H1 (cell line): ENCODE results near the gene VSTM2B. TPM values are rescaled to one million over a fixed set of nuclear protein-coding genes. Genes with fewer than 3 reads are reported as not detected.

ENCODE experiments used
- CTCF ChIA-PET: fragments of 300-600 bp; sonication (Branson Sonifier 250); formaldehyde crosslinking; loops from one replicate; lab custom pipeline; 2021; ENCODE audit not compliant: partially characterized antibody; lab: Charles Lee
- POLR2A ChIA-PET: fragments of 300-600 bp; sonication (Branson Sonifier 250); formaldehyde crosslinking; loops from one replicate; lab custom pipeline; 2021; ENCODE audit warnings: inconsistent platforms; ENCODE audit not compliant: partially characterized antibody; lab: Charles Lee
- DNase-seq, 2 experiments: peaks; one replicate each; pipeline versions ENCODE4 v3.0.0 to v3.0.0-alpha.2; 2010 to 2022; ENCODE audit warnings: low spot score in 2 of 2, low read depth in 1 of 2, mixed read lengths in 1 of 2
- FAIRE-seq: peaks from 2 replicates; lab custom pipeline; 2011; peaks lifted over from hg19 to GRCh38; lab: Jason Lieb, UNC
- H2AFZ ChIP-seq: 2 replicates; pipeline ENCODE4 v1.8.1; 2012; ENCODE audit warnings: low read length, inconsistent platforms
- H2AK5ac ChIP-seq: 2 replicates; pipeline ENCODE4 v1.6.1; 2013; ENCODE audit warnings: low read depth, low read length
- H2BK120ac ChIP-seq: replicated peaks from 2 replicates; pipeline ENCODE3; 2013; ENCODE audit warnings: low read depth, low read length, inconsistent platforms
- H2BK12ac ChIP-seq: 2 replicates; pipeline ENCODE4 v1.6.1; 2013; ENCODE audit warnings: low read depth, low read length
- H2BK15ac ChIP-seq: 2 replicates; pipeline ENCODE4 v1.6.1; 2013; ENCODE audit warnings: low read length
- H2BK20ac ChIP-seq: 2 replicates; pipeline ENCODE4 v1.6.1; 2013; ENCODE audit warnings: low read length
- H2BK5ac ChIP-seq: 2 replicates; pipeline ENCODE4 v1.6.1; 2013; ENCODE audit warnings: low read depth, low read length
- H3K14ac ChIP-seq: 2 replicates; pipeline ENCODE4 v1.6.1; 2013; ENCODE audit warnings: inconsistent platforms; ENCODE audit not compliant: insufficient read length
- H3K18ac ChIP-seq: 2 replicates; pipeline ENCODE4 v1.6.1; 2013; ENCODE audit warnings: low read length; ENCODE audit errors: extremely low read depth
- H3K23ac ChIP-seq: 2 replicates; pipeline ENCODE4 v1.6.1; 2013; ENCODE audit warnings: inconsistent platforms; ENCODE audit not compliant: insufficient read length
- H3K23me2 ChIP-seq: 2 replicates; pipeline ENCODE4 v1.6.1; 2013; ENCODE audit warnings: low read depth, low read length
- H3K27ac ChIP-seq: 2 replicates; pipeline ENCODE4 v1.6.1; 2011; ENCODE audit warnings: low read depth, low read length, inconsistent platforms
- H3K27me3 ChIP-seq, 4 experiments: replicated peaks in 1 of 4; 1 replicate in 1 of 4; 2 replicates in 3 of 4; pipeline versions ENCODE4 v1.6.1 to v1.8.1; 2011 to 2013; ENCODE audit warnings: low read length in 3 of 4, mild to moderate bottlenecking in 3 of 4, inconsistent platforms in 2 of 4, mixed read lengths in 2 of 4, moderate library complexity in 1 of 4; ENCODE audit not compliant: control insufficient read depth in 3 of 4, insufficient read depth in 3 of 4; ENCODE audit errors: extremely low read depth in 1 of 4
- H3K36me3 ChIP-seq, 4 experiments: 2 replicates each; pipeline versions ENCODE4 v1.6.1 to v1.8.1; 2011 to 2013; ENCODE audit warnings: mild to moderate bottlenecking in 4 of 4, low read length in 3 of 4, moderate library complexity in 2 of 4, control low read depth in 1 of 4, inconsistent platforms in 1 of 4; ENCODE audit not compliant: insufficient read depth in 4 of 4, control insufficient read depth in 2 of 4
- H3K4ac ChIP-seq: replicated peaks from 2 replicates; pipeline ENCODE3; 2013; ENCODE audit warnings: low read length, low read depth, mixed read lengths, inconsistent platforms; ENCODE audit not compliant: insufficient read length
- H3K4me1 ChIP-seq, 4 experiments: replicated peaks in 1 of 4; 1 replicate in 1 of 4; 2 replicates in 3 of 4; pipeline versions ENCODE4 v1.6.1 to v1.8.1; 2011 to 2013; ENCODE audit warnings: low read length in 3 of 4, inconsistent platforms in 2 of 4, mixed read lengths in 1 of 4; ENCODE audit not compliant: insufficient read depth in 4 of 4, control insufficient read depth in 3 of 4
- H3K4me2 ChIP-seq, 2 experiments: 2 replicates each; pipeline versions ENCODE4 v1.6.1 to v1.8.1; 2011 to 2013; ENCODE audit warnings: low read depth in 2 of 2, low read length in 2 of 2, control low read depth in 1 of 2, inconsistent platforms in 1 of 2, mild to moderate bottlenecking in 1 of 2; ENCODE audit not compliant: insufficient read depth in 1 of 2
- H3K4me3 ChIP-seq, 4 experiments: fragments of 200-600, 300-600 bp in 1 of 4; sonication (generic), shearing (Covaris generic), sonication (Bioruptor Twin) in 1 of 4; 2 replicates each; pipeline versions ENCODE4 v1.5.1 to v1.8.1; 2011 to 2016; ENCODE audit warnings: low read length in 4 of 4, low read depth in 3 of 4, control low read depth in 2 of 4, inconsistent platforms in 2 of 4, mild to moderate bottlenecking in 2 of 4, mixed read lengths in 1 of 4, moderate library complexity in 1 of 4; ENCODE audit not compliant: insufficient read depth in 2 of 4; ENCODE audit errors: extremely low read depth in 1 of 4
- H3K56ac ChIP-seq: replicated peaks from 2 replicates; pipeline ENCODE3; 2013; ENCODE audit warnings: low read depth, mild to moderate bottlenecking, mixed read lengths, low read length, inconsistent platforms; ENCODE audit not compliant: insufficient read length
- H3K79me1 ChIP-seq: 2 replicates; pipeline ENCODE4 v1.6.1; 2013; ENCODE audit warnings: low read depth, low read length, control low read depth
- H3K79me2 ChIP-seq, 2 experiments: 2 replicates each; pipeline versions ENCODE4 v1.6.1 to v1.8.1; 2012 to 2013; ENCODE audit warnings: low read length in 2 of 2, mild to moderate bottlenecking in 2 of 2, inconsistent platforms in 1 of 2; ENCODE audit not compliant: insufficient read depth in 2 of 2, control insufficient read depth in 1 of 2
- H3K9ac ChIP-seq, 4 experiments: replicated peaks in 1 of 4; 1 replicate in 1 of 4; 2 replicates in 3 of 4; pipeline versions ENCODE4 v1.6.1 to v1.8.1; 2011 to 2013; ENCODE audit warnings: low read depth in 3 of 4, low read length in 3 of 4, control low read depth in 2 of 4, mild to moderate bottlenecking in 2 of 4, moderate library complexity in 2 of 4, inconsistent platforms in 1 of 4; ENCODE audit errors: extremely low read depth in 1 of 4
- H3K9me3 ChIP-seq, 2 experiments: 2 replicates each; pipeline versions ENCODE4 v1.6.1 to v1.8.1; 2012 to 2013; ENCODE audit warnings: mild to moderate bottlenecking in 2 of 2, moderate library complexity in 2 of 2, control low read depth in 1 of 2, inconsistent platforms in 1 of 2, low read depth in 1 of 2, low read length in 1 of 2, mixed read lengths in 1 of 2; ENCODE audit not compliant: insufficient read depth in 2 of 2
- H4K20me1 ChIP-seq, 2 experiments: replicated peaks in 1 of 2; 2 replicates each; pipeline versions ENCODE3 to v1.8.1; 2011 to 2013; ENCODE audit warnings: inconsistent platforms in 2 of 2, low read length in 2 of 2, mild to moderate bottlenecking in 1 of 2; ENCODE audit not compliant: insufficient read depth in 2 of 2, control insufficient read depth in 1 of 2
- H4K5ac ChIP-seq: 2 replicates; pipeline ENCODE4 v1.6.1; 2013; ENCODE audit warnings: low read length, low read depth, mixed read lengths, inconsistent platforms; ENCODE audit not compliant: insufficient read length
- H4K8ac ChIP-seq: 2 replicates; pipeline ENCODE4 v1.8.0; 2013; ENCODE audit warnings: mild to moderate bottlenecking, moderate library complexity, low read length, inconsistent platforms; ENCODE audit not compliant: insufficient read depth; ENCODE audit errors: extremely low read depth
- H4K91ac ChIP-seq: replicated peaks from 2 replicates; pipeline ENCODE3; 2013; ENCODE audit warnings: low read length, mixed read lengths, inconsistent platforms; ENCODE audit not compliant: insufficient read length
- ASH2L ChIP-seq: fragments of 200-600, 300-600 bp; sonication (generic); IDR thresholded peaks from one replicate; pipeline ENCODE4 v1.7.1; 2017; ENCODE audit warnings: low read length
- GABPA ChIP-seq: IDR thresholded peaks from 2 replicates; pipeline ENCODE4 v1.6.1; 2011; ENCODE audit warnings: mild to moderate bottlenecking, low read length, moderate library complexity, borderline replicate concordance; ENCODE audit not compliant: insufficient read depth
- RBBP5 ChIP-seq: IDR thresholded peaks from 2 replicates; pipeline ENCODE4 v1.7.1; 2012; ENCODE audit warnings: low read depth, mild to moderate bottlenecking, inconsistent platforms, low read length, moderate library complexity, borderline replicate concordance
- ZNF274 ChIP-seq: IDR thresholded peaks from 2 replicates; pipeline ENCODE4 v1.7.0; 2012; ENCODE audit warnings: low read length, borderline replicate concordance; ENCODE audit errors: extremely low read depth
- WGBS, 2 experiments: shearing (Covaris generic) in 1 of 2; methylation state at CpG; one replicate each; pipeline versions ENCODE4 v1.1.6 to v1.1.7; 2013 to 2015; ENCODE audit warnings: low lambda C conversion rate in 2 of 2, mixed read lengths in 2 of 2, inconsistent platforms in 1 of 2, low coverage in 1 of 2, missing lambda C conversion rate in 1 of 2; ENCODE audit not compliant: insufficient replicate concordance in 2 of 2, insufficient coverage in 1 of 2, insufficient read length in 1 of 2; ENCODE audit errors: extremely low coverage in 1 of 2, missing lambda C conversion rate in 1 of 2; 5-methylcytosine and 5-hydroxymethylcytosine counted together
- polyA plus RNA-seq, 7 experiments: library from polyadenylated mRNA; depleted of rRNA in 3 of 7; stranded (reverse) in 5 of 7; unstranded in 2 of 7; fragments of >200 nt in 5 of 7; fragments of 200-250 nt in 2 of 7; gene quantifications; 1 replicate in 5 of 7; 2 replicates in 1 of 7; 4 replicates in 1 of 7; pipeline versions ENCODE4 v1.2.1 to v1.2.3, GENCODE V29; 2011 to 2013; ENCODE audit warnings: missing spikeins in 2 of 7, mixed read lengths in 2 of 7
- total RNA-seq: library from RNA; stranded (reverse); fragmentation: NEBNext Ultra II Directional; extraction: Animal tissue kit (Norgen Biotek cat#: 25700); gene quantifications from 2 replicates; pipeline ENCODE4 v1.2.1, GENCODE V29; 2021

VSTM2B gene
- total and polyA plus RNA-seq, 2 of the 8 experiments (the other 6 are each of a cell fraction or from before 2014, with no cell fraction given) = 0.82 to 1.5 TPM

- H3K4ac ChIP-seq = no peak overlapping the region
- no peak overlapping the region for H2BK5ac ChIP-seq
- H4K5ac ChIP-seq = no peak overlapping the region
- H2AK5ac ChIP-seq = no peak overlapping the region
- H3K23me2 ChIP-seq = peaks cover 4% of the 10 kb centered on the region; the same call in 1 of the 2 replicates
- H2BK15ac ChIP-seq = no peak overlapping the region
- no peak overlapping the region for H3K9ac ChIP-seq
- H4K8ac ChIP-seq = no peak overlapping the region
- 0 out of 2 replicates have a peak overlapping the region, but pooled peaks have one; percentile 27 for H2BK12ac ChIP-seq
- ChIA-PET POLR2A (interaction anchor here (1.2 kb wide), 1 partner anchor 32 kb away, joined by 3 read pairs; no protein-coding TSS in a partner anchor), CTCF (interaction anchor here (1.3 kb wide), 1 partner anchor 73 kb away, joined by 3 read pairs; no protein-coding TSS in a partner anchor)
- H3K23ac ChIP-seq = no peak overlapping the region
- DNase-seq (peak in 1 of 2 experiments; percentile 40), FAIRE-seq (no peak)
- no peak overlapping the region for H3K18ac ChIP-seq
- H3K56ac ChIP-seq = no peak overlapping the region
- no peak overlapping the region for H2BK20ac ChIP-seq
- H2AFZ ChIP-seq = no peak overlapping the region
- no peaks in the 10 kb centered on the region for H3K79me1 ChIP-seq
- H3K27me3 ChIP-seq = peaks cover 6 to 18% (median 15%) of the 10 kb centered on the region in 4 experiments
- H3K4me1 ChIP-seq = peaks cover 0 to 5% (median 4%) of the 10 kb centered on the region in 4 experiments; a peak in 5 of 7 replicates
- H2BK120ac ChIP-seq = no peak overlapping the region
- no peak overlapping the region for H3K27ac ChIP-seq
- no peaks in the 10 kb centered on the region for H3K9me3 ChIP-seq
- no peak overlapping the region for H3K4me2 ChIP-seq
- H3K36me3 ChIP-seq = no peaks in the 10 kb centered on the region
- H3K79me2 ChIP-seq = no peaks in the 10 kb centered on the region
- 72% methylated on average over 17 of the region's 19 CpGs; no CpG with 5 or more reads in 1 of the 2 experiments for WGBS, 2 experiments
- no peak overlapping the region for H3K4me3 ChIP-seq
- no peaks in the 10 kb centered on the region for H4K20me1 ChIP-seq
- H3K14ac ChIP-seq = no peak overlapping the region
- no peak for TF ChIP-seq RBBP5
- TF ChIP-seq ZNF274 = no peak
- TF ChIP-seq GABPA = no peak
- no peak for TF ChIP-seq ASH2L
- H4K91ac ChIP-seq = no peak overlapping the region
Observed at GRCh38 chr19:29535214-29535831, 9.5 kb downstream of the VSTM2B start.
